Mucosa of descending colon (tissue), 3 donors: ENCODE results near the gene DNAJA4. TPM values are rescaled to one million over a fixed set of nuclear protein-coding genes. Genes with fewer than 3 reads are reported as not detected.

Source experiments
- ATAC-seq: fragments of 200-7000 bp; cut with Tn5 transposase; one replicate; pipeline ENCODE4 v1.9.1; 2020; ENCODE audit warnings: mild to moderate bottlenecking, moderate library complexity
- DNase-seq, 3 donors: peaks; one replicate each; pipeline ENCODE4 v3.0.0-alpha.2; 2020
- H3K36me3 ChIP-seq: fragments of 200-600 bp; one replicate; pipeline ENCODE4 v1.8.0; 2021; ENCODE audit warnings: low read depth, mild to moderate bottlenecking
- H3K4me1 ChIP-seq: fragments of 200-600 bp; one replicate; pipeline ENCODE4 v1.8.0; 2021; ENCODE audit warnings: low read depth, mild to moderate bottlenecking
- H3K4me3 ChIP-seq: fragments of 200-600 bp; one replicate; pipeline ENCODE4 v1.8.0; 2021; ENCODE audit warnings: mild to moderate bottlenecking
- H3K9me3 ChIP-seq: fragments of 200-600 bp; one replicate; pipeline ENCODE4 v1.8.0; 2021; ENCODE audit warnings: mild to moderate bottlenecking
- CTCF ChIP-seq: fragments of 200-600 bp; IDR thresholded peaks from one replicate; pipeline ENCODE4 v1.8.0; 2022; ENCODE audit warnings: antibody characterized with exemption, mild to moderate bottlenecking
- intact Hi-C, 2 donors: fragments of 100-400 bp; cut with DNase I in 1 of 2; cut with micrococcal nuclease in 1 of 2; formaldehyde crosslinking; loops; one replicate each; pipeline versions ENCODE4 v1.11.0 to v1.11.1; 2022; cut with DNase I, micrococcal nuclease
- total RNA-seq, 3 donors: library from RNA; stranded (reverse); fragmentation: NEBNext Ultra II Directional in 2 of 3; extraction: Animal tissue kit (Norgen Biotek cat#: 25700) in 2 of 3; gene quantifications; one replicate each; pipeline versions ENCODE4 v1.2.1 to v1.2.4, GENCODE V29; 2021 to 2023
- donor health status: DM: no; HTN: no; CAD: no; lungs with moderate emphysema.
- donor health status: DM: no; HTN: no; CAD: no.
- donor health status: DM: no; HTN: yes; CAD: no.

The DNAJA4 gene
- total RNA-seq, 3 donors from 2014 or later: 33.8 to 52.8 (median 43.5) TPM

GRCh38 chr15:78241017-78241416 is 23.3 kb upstream of the DNAJA4 start:
- Histone ChIP-seq H3K9me3 (no peaks in the 10 kb centered on the region), H3K36me3 (no peaks in the 10 kb centered on the region), H3K4me1 (peaks cover 17% of the 10 kb centered on the region), H3K4me3 (no peak overlapping the region)
- intact Hi-C loops: loop anchor here in 1 of 2 donors (5.0 to 10.0 kb wide), 3 partner anchors 66 to 129 kb away; partner anchors contain the start of gene CIB2
- ATAC-seq (peak; percentile 88), DNase-seq (peak; percentile 85 to 95 (median 93))
- peak; percentile 79 for TF ChIP-seq CTCF

DNA sequence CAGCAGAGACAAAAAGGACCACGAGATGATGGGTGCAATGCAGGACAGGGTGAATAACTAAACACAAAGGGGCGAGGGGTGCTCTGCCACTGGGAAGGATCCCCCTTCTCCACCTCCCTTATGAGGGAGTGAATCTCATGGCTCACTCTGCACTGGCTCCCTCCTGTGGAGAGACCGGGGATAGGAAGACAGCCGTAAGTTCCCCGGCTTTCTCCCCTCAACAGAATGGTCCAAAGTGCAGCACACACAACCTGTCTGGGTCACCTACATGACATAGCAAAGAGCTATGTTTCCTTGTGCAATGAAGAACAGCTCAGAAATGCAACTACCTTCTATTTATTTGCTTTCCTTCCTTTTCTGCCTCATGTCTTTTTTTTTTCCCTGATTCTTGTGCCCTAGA is 22.2 kb upstream of the DNAJA4 start:
- Histone ChIP-seq H3K4me3 (no peak overlapping the region), H3K9me3 (no peaks in the 10 kb centered on the region), H3K4me1 (peaks cover 17% of the 10 kb centered on the region), H3K36me3 (no peaks in the 10 kb centered on the region)
- intact Hi-C loops: loop anchor here in 1 of 2 donors (5.0 to 10.0 kb wide), 3 partner anchors 67 to 130 kb away; partner anchors contain the start of gene CIB2
- ATAC-seq: peak; percentile 79
- DNase-seq: peak in 2 of 3 donors; percentile 52 to 59
- TF ChIP-seq CTCF: peak; percentile 8

- peaks cover 17% of the 10 kb centered on the region for H3K4me1 ChIP-seq
- TF ChIP-seq CTCF: no peak
- H3K36me3 ChIP-seq: no peaks in the 10 kb centered on the region
- ATAC-seq (no peak), DNase-seq (no peak)
- H3K9me3 ChIP-seq: no peaks in the 10 kb centered on the region
- intact Hi-C loops: loop anchor here in 1 of 2 donors (5.0 to 10.0 kb wide), 3 partner anchors 68 to 131 kb away; partner anchors contain the start of gene CIB2
- H3K4me3 ChIP-seq: no peak overlapping the region
Observed at GRCh38 chr15:78243058-78243457, 21.3 kb upstream of the DNAJA4 start.

GRCh38 chr15:78243491-78243941 is 20.8 kb upstream of the DNAJA4 start:
- Histone ChIP-seq H3K9me3 (no peaks in the 10 kb centered on the region), H3K36me3 (no peaks in the 10 kb centered on the region), H3K4me3 (no peak overlapping the region), H3K4me1 (peaks cover 17% of the 10 kb centered on the region)
- peak; percentile 69 for ATAC-seq
- DNase-seq: peak in 2 of 3 donors; percentile 61 to 68
- intact Hi-C loops: loop anchor here in 1 of 2 donors (5.0 to 10.0 kb wide), 3 partner anchors 69 to 131 kb away; partner anchors contain the start of gene CIB2
- TF ChIP-seq CTCF: no peak

DNA sequence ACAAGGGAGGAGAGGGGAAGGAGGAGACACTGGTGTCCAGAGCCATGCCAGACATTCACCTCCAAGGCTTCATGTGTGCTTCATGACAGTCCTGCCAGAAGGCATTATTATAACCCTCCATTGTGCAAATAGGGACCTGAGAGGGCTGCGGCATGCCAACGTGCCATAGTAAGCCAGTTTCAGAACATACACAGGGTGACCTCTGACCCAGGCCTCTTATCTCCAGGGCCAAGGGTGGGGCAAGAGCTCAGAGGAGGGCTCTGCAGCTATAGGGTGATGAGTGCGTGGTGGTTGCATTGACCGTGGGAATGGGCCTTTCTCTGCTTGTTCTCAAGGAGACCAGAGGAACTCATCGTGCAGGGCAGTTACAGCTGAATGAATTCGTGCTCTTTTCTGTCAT is 20.3 kb upstream of the DNAJA4 start:
- intact Hi-C loops: loop anchor here in 1 of 2 donors (5.0 to 10.0 kb wide), 3 partner anchors 69 to 132 kb away; partner anchors contain the start of gene CIB2
- TF ChIP-seq CTCF: no peak
- no peaks in the 10 kb centered on the region for H3K36me3 ChIP-seq

More for the DNA sequence above, 20.3 kb upstream of the DNAJA4 start:
- Histone ChIP-seq H3K4me1 (peaks cover 17% of the 10 kb centered on the region), H3K4me3 (no peak overlapping the region), H3K9me3 (no peaks in the 10 kb centered on the region)
- DNase-seq (peak in 2 of 3 donors; percentile 53 to 72), ATAC-seq (peak; percentile 68)
